Ectodermal cell (in vitro differentiated cells): ENCODE data around the gene CD79A.

ENCODE experiments used
- H3K27ac ChIP-seq: 2 replicates; pipeline ENCODE4 v1.7.0; 2013; ENCODE audit warnings: mild to moderate bottlenecking, low read depth, low read length; ENCODE audit not compliant: insufficient read depth, poor library complexity, severe bottlenecking
- H3K27me3 ChIP-seq: 2 replicates; pipeline ENCODE4 v1.7.0; 2013; ENCODE audit warnings: mild to moderate bottlenecking, low read length; ENCODE audit not compliant: insufficient read depth, control insufficient read depth, poor library complexity, severe bottlenecking
- H3K36me3 ChIP-seq: one replicate; pipeline ENCODE4 v1.7.0; 2013; ENCODE audit warnings: low read length; ENCODE audit not compliant: control insufficient read depth, insufficient read depth
- H3K4me1 ChIP-seq: one replicate; pipeline ENCODE4 v1.7.0; 2013; ENCODE audit warnings: low read length; ENCODE audit not compliant: control insufficient read depth, insufficient read depth
- H3K4me3 ChIP-seq: 2 replicates; pipeline ENCODE4 v1.7.0; 2013; ENCODE audit warnings: low read depth, low read length, control low read depth; ENCODE audit not compliant: insufficient read depth
- H3K9me3 ChIP-seq: 2 replicates; pipeline ENCODE4 v1.7.0; 2013; ENCODE audit warnings: mild to moderate bottlenecking, low read length, moderate library complexity; ENCODE audit not compliant: control insufficient read depth
- WGBS, 2 experiments: methylation state at CpG; one replicate each; pipeline ENCODE4 v1.1.7; 2013; ENCODE audit warnings: missing lambda C conversion rate in 2 of 2; 5-methylcytosine and 5-hydroxymethylcytosine counted together

CD79A gene

GRCh38 chr19:41919948-41920712, 43.1 kb downstream of the CD79A start:
- WGBS, 2 experiments, result 92% methylated on average over 33 of the region's 33 CpGs
- H3K27ac ChIP-seq, result no peak overlapping the region
- H3K27me3 ChIP-seq, result peaks cover 100% of the 10 kb centered on the region
- no peak overlapping the region for H3K4me3 ChIP-seq
- H3K9me3 ChIP-seq, result no peaks in the 10 kb centered on the region
- peaks cover 12% of the 10 kb centered on the region for H3K4me1 ChIP-seq
- H3K36me3 ChIP-seq, result no peaks in the 10 kb centered on the region

GRCh38 chr19:41920882-41921576, 44.0 kb downstream of the CD79A start:
- H3K27me3 ChIP-seq, result peaks cover 100% of the 10 kb centered on the region

DNA sequence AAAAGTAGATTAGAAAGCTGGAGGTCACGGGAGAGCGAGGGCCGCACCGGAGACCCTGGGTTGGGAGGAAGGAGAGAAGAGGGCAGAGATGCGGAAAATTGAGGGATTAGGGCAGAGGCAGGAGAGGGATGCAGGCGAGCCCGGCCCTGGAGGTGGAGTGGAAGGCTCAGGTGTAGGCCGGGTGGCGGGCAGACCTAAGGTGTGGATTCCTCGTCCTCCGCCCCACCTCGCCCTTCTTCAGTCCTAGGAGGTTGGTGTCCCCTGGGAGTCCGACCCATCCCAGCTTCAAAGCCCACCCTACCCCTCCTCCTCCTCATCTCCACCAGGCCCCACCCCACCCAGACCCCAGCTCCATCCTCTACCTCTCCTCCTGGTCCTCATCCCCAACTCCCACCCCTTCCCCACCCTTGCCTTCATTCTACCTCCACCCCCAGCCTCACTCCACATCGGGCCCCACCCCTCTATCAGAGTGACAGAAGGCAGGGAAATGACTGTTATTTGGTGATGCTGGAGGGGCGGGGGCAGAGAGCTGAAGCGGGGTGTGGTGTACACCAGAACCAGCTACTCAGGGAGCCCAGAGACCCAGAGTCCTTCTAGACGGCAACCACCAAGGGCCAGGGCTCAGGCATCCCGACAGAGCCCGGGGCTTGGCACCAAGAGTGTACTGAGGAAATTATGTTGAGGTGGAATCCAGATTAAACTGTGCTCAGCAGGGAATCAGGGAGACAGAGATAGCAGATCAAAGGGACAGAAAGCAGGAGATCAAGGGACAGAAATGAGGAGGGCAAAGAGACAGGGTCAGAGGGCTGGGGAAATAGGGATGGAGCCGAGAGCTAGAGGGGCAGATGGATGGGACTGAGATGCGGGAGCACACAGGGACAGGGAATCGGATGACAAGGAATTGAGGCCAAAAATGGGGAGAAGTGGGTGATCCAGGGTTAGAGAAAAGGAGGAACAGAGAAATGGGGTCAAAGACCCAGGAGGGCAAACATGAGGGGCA, 44.8 kb downstream of the CD79A start:
- Histone ChIP-seq H3K4me1 (peaks cover 12% of the 10 kb centered on the region), H3K36me3 (no peaks in the 10 kb centered on the region), H3K9me3 (no peaks in the 10 kb centered on the region), H3K27me3 (peaks cover 100% of the 10 kb centered on the region), H3K4me3 (no peak overlapping the region), H3K27ac (no peak overlapping the region)
- WGBS, 2 experiments, result 16 to 17% methylated on average over 21 to 22 of the region's 22 CpGs

More at GRCh38 chr19:41920882-41921576, 44.0 kb downstream of the CD79A start:
- Histone ChIP-seq H3K27ac (no peak overlapping the region), H3K4me1 (peaks cover 12% of the 10 kb centered on the region), H3K9me3 (no peaks in the 10 kb centered on the region), H3K4me3 (no peak overlapping the region), H3K36me3 (no peaks in the 10 kb centered on the region)
- WGBS, 2 experiments, result 17 to 21% methylated on average over 26 of the region's 26 CpGs

- Histone ChIP-seq H3K27ac (no peak overlapping the region), H3K4me3 (no peak overlapping the region), H3K27me3 (peaks cover 100% of the 10 kb centered on the region), H3K9me3 (no peaks in the 10 kb centered on the region), H3K4me1 (peaks cover 12% of the 10 kb centered on the region), H3K36me3 (no peaks in the 10 kb centered on the region)
- 27 to 30% methylated on average over 18 of the region's 18 CpGs for WGBS, 2 experiments
Observed at GRCh38 chr19:41922585-41922984, 45.5 kb downstream of the CD79A start.

DNA sequence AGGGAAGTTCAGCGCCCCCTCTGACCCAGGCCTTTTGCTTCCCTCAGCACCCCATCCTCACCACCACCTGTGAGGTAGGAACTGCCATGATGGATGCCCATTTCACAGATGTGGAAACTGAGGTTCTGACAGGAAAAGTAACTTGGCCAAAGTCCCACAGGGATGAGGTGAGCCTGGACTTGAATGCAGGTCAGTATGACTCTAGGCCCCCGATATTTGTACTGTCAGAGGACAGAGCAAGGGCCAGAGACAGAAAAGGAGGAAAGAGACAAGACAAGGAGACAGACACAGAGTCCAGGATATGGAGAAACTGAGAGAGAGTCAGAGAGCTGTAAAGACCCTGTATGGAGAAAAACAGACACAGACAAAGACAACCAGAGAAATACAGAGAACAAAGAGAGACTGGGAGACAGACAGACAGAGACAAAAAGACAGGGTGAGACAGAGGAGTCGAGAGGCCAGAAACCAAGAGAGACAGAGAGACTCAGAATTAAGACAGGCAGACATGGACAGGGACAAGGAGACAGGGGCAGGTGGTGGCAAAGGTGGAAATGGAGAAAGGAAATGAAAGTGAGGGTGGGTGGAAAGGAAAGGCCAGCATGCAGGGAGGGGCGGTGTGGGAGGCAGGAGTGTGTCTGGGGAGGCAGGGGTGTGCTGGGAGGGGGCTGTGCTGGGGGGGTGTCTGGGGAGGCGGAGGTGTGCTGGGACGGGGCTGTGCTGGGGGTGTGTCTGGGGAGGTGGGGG, 46.1 kb downstream of the CD79A start:
- no peak overlapping the region for H3K27ac ChIP-seq
- H3K36me3 ChIP-seq, result no peaks in the 10 kb centered on the region
- H3K4me1 ChIP-seq, result peaks cover 12% of the 10 kb centered on the region
- H3K27me3 ChIP-seq, result peaks cover 100% of the 10 kb centered on the region
- H3K4me3 ChIP-seq, result no peak overlapping the region
- 48 to 53% methylated on average over 4 of the region's 6 CpGs for WGBS, 2 experiments
- H3K9me3 ChIP-seq, result no peaks in the 10 kb centered on the region

GRCh38 chr19:41924151-41925145, 47.4 kb downstream of the CD79A start:
- peaks cover 100% of the 10 kb centered on the region for H3K27me3 ChIP-seq
- peaks cover 16% of the 10 kb centered on the region for H3K4me1 ChIP-seq
- H3K36me3 ChIP-seq, result no peaks in the 10 kb centered on the region
- H3K9me3 ChIP-seq, result no peaks in the 10 kb centered on the region
- H3K4me3 ChIP-seq, result no peak overlapping the region
- 35 to 46% methylated on average over 12 of the region's 13 CpGs for WGBS, 2 experiments
- no peak overlapping the region for H3K27ac ChIP-seq

DNA sequence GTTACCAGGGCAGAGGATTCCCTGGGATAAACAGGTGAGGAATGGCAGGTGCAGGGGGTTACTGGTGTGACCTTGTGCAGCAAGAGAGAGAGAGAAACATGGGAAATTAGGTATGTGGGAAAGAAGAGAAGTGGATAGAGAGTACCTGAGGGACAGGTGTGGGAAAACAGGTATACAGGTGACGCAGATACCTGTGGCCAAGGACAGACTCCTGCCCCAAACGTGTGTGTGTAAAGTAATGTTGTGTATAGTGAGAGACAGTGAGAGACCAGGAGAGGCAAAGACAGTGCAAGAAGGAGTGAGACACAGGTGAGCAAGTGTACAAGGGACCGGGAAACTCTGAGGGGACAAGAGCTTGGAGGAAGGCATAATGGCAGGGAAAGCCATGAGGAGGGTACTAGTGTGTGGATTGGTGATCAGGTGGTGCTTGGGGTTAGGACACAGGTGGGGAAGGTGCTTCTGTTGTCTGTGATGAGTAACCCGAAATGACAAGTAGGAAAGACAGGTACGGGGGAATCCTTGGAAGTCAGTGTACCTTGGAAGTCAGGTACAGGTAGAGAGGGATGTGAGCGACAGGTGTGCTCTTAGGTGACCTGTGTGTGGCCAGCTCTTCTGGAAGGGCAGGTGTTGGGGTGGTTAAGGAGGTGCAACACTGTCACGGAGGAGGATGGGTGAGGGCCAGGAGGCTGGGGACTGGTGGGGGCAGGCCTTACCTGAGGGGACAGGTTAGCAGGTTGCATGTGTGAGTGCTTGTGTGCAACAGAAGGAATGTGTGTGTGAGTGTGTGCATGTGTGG, 48.3 kb downstream of the CD79A start:
- no peak overlapping the region for H3K27ac ChIP-seq
- 49 to 53% methylated on average over 7 of the region's 7 CpGs for WGBS, 2 experiments
- peaks cover 16% of the 10 kb centered on the region for H3K4me1 ChIP-seq
- no peak overlapping the region for H3K4me3 ChIP-seq
- peaks cover 100% of the 10 kb centered on the region for H3K27me3 ChIP-seq
- no peaks in the 10 kb centered on the region for H3K9me3 ChIP-seq
- no peaks in the 10 kb centered on the region for H3K36me3 ChIP-seq

GRCh38 chr19:41926028-41926762, 49.1 kb downstream of the CD79A start:
- no peaks in the 10 kb centered on the region for H3K36me3 ChIP-seq
- peaks cover 12% of the 10 kb centered on the region for H3K4me1 ChIP-seq
- 21% methylated on average over 27 of the region's 27 CpGs for WGBS, 2 experiments
- no peaks in the 10 kb centered on the region for H3K9me3 ChIP-seq
- no peak overlapping the region for H3K4me3 ChIP-seq
- no peak overlapping the region for H3K27ac ChIP-seq
- H3K27me3 ChIP-seq, result peaks cover 100% of the 10 kb centered on the region
